OCI-LY7 (cell line): Measurements from ENCODE around the gene ARHGEF4. TPM values are rescaled to one million over a fixed set of nuclear protein-coding genes. Genes with fewer than 3 reads are reported as not detected.

Experiments used
- BruUV-seq: library from RNA; stranded (reverse); fragments of 400-500 nt; replicated peaks from 2 replicates; lab custom pipeline; 2021; lab: Mats Ljungman, UMichigan
- CTCF ChIA-PET: fragments of 300-600 bp; sonication (Branson Sonifier 250); formaldehyde crosslinking; loops from one replicate; lab custom pipeline; 2022; ENCODE audit warnings: antibody characterized with exemption; ENCODE audit not compliant: unreplicated experiment; lab: Charles Lee
- POLR2A ChIA-PET: fragments of 300-600 bp; sonication (Branson Sonifier 250); formaldehyde crosslinking; loops from one replicate; lab custom pipeline; 2022; ENCODE audit warnings: antibody characterized with exemption; lab: Charles Lee
- DNase-seq: peaks from one replicate; pipeline ENCODE4 v3.0.0-alpha.2; 2015; ENCODE audit warnings: low spot score
- H2AFZ ChIP-seq: fragments of 200-600 bp; sonication (generic), shearing (Covaris generic); 2 replicates; pipeline ENCODE4 v1.6.1; 2014; ENCODE audit warnings: mild to moderate bottlenecking, antibody characterized with exemption, low read length, moderate library complexity
- H3K27ac ChIP-seq: fragments of 200-600 bp; sonication (generic); 2 replicates; pipeline ENCODE4 v1.5.1; 2014; ENCODE audit warnings: mixed run types, low read depth, mild to moderate bottlenecking, moderate library complexity, low read length, inconsistent platforms; ENCODE audit not compliant: poor library complexity, severe bottlenecking
- H3K36me3 ChIP-seq: fragments of 200-600 bp; sonication (generic); 2 replicates; pipeline ENCODE4 v1.6.1; 2014; ENCODE audit warnings: mild to moderate bottlenecking, antibody characterized with exemption, low read length, moderate library complexity, mixed read lengths; ENCODE audit not compliant: insufficient read depth
- H3K4me1 ChIP-seq: fragments of 200-600 bp; sonication (generic); 2 replicates; pipeline ENCODE4 v1.5.1; 2014; ENCODE audit warnings: mild to moderate bottlenecking, low read length; ENCODE audit not compliant: insufficient read depth, poor library complexity, severe bottlenecking
- H3K4me2 ChIP-seq: fragments of 200-600 bp; sonication (generic); 2 replicates; pipeline ENCODE4 v1.6.1; 2014; ENCODE audit warnings: mild to moderate bottlenecking, low read length
- H3K4me3 ChIP-seq: fragments of 200-600 bp; sonication (generic); 2 replicates; pipeline ENCODE4 v1.5.1; 2014; ENCODE audit warnings: mild to moderate bottlenecking, low read depth, low read length; ENCODE audit not compliant: poor library complexity, severe bottlenecking
- H3K79me2 ChIP-seq: fragments of 200-600 bp; sonication (generic); 2 replicates; pipeline ENCODE4 v1.6.1; 2016; ENCODE audit warnings: low read depth, mild to moderate bottlenecking, low read length, moderate library complexity, mixed read lengths; ENCODE audit not compliant: insufficient read depth
- H3K9me2 ChIP-seq: fragments of 200-600 bp; sonication (generic); 2 replicates; pipeline ENCODE4 v1.6.1; 2016; ENCODE audit warnings: mild to moderate bottlenecking, low read length, mixed read lengths; ENCODE audit not compliant: insufficient read depth
- H3K9me3 ChIP-seq: fragments of 200-600 bp; sonication (generic); 2 replicates; pipeline ENCODE4 v1.6.1; 2014; ENCODE audit warnings: mild to moderate bottlenecking, mixed run types, low read length, mixed read lengths
- H4K20me1 ChIP-seq: fragments of 200-600 bp; sonication (generic); 2 replicates; pipeline ENCODE4 v1.6.1; 2014; ENCODE audit warnings: mild to moderate bottlenecking, antibody characterized with exemption, low read length, moderate library complexity, mixed read lengths; ENCODE audit not compliant: insufficient read depth
- EZH2phosphoT487 ChIP-seq: fragments of 200-600 bp; sonication (generic); IDR thresholded peaks from 2 replicates; pipeline ENCODE4 v1.6.1; 2018; ENCODE audit warnings: low read depth, borderline replicate concordance, mild to moderate bottlenecking, mixed run types, antibody characterized with exemption, low read length, moderate library complexity, mixed read lengths
- intact Hi-C: fragments of 100-400 bp; cut with micrococcal nuclease; formaldehyde crosslinking; loops from one replicate; pipeline ENCODE4 v1.10.0; 2022; ENCODE audit not compliant: unreplicated experiment
- total RNA-seq, 2 experiments: library from RNA; depleted of rRNA in 1 of 2; stranded (reverse); fragments of >200 nt in 1 of 2; shearing (Covaris generic) in 1 of 2; gene quantifications; 2 replicates each; pipeline ENCODE4 v1.2.3, GENCODE V29; 2014 to 2022
- TF ChIP-seq, protein P1 (sequence below): fragments of 200-600 bp; sonication (generic); conservative IDR thresholded peaks from 2 replicates; pipeline ENCODE4 v1.5.1; 2014; ENCODE audit warnings: mild to moderate bottlenecking, antibody characterized with exemption, low read length, moderate library complexity, mixed read lengths

The ARHGEF4 gene
- total RNA-seq, 2 experiments from 2014 or later, result 1.1 to 1.7 TPM

DNA sequence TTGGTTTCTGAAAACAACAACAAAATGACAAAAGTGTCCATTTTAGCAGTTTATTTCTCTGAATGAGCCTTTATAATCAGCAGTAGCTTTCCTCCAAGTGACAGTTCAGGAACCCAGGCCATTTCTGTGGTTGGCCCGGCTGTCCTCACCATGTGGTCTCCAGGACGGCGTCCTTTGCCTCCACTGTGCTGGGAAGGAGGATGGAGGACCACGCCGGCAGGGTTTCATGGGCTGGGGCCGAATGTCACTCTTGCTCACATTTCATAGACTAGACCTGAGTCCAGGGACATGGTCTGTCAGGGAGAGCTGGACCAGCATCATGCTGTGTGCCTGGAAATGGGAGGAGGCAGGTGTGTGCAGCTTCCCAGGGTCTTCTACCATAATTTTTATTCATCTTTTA is 50.9 kb downstream of the ARHGEF4 start:
- ChIA-PET POLR2A (no interaction called here), CTCF (no interaction called here)
- Histone ChIP-seq H2AFZ (no peak overlapping the region), H3K4me2 (no peak overlapping the region), H3K36me3 (no peaks in the 10 kb centered on the region), H3K27ac (no peak overlapping the region), H4K20me1 (no peaks in the 10 kb centered on the region), H3K4me1 (peaks cover 7% of the 10 kb centered on the region), H3K9me3 (no peaks in the 10 kb centered on the region), H3K4me3 (no peak overlapping the region), H3K79me2 (no peaks in the 10 kb centered on the region), H3K9me2 (no peaks in the 10 kb centered on the region)
- TF ChIP-seq, protein P1, sequence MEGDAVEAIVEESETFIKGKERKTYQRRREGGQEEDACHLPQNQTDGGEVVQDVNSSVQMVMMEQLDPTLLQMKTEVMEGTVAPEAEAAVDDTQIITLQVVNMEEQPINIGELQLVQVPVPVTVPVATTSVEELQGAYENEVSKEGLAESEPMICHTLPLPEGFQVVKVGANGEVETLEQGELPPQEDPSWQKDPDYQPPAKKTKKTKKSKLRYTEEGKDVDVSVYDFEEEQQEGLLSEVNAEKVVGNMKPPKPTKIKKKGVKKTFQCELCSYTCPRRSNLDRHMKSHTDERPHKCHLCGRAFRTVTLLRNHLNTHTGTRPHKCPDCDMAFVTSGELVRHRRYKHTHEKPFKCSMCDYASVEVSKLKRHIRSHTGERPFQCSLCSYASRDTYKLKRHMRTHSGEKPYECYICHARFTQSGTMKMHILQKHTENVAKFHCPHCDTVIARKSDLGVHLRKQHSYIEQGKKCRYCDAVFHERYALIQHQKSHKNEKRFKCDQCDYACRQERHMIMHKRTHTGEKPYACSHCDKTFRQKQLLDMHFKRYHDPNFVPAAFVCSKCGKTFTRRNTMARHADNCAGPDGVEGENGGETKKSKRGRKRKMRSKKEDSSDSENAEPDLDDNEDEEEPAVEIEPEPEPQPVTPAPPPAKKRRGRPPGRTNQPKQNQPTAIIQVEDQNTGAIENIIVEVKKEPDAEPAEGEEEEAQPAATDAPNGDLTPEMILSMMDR, result no peak
- no peak for DNase-seq
- no TSS peak for BruUV-seq
- intact Hi-C loops, result no loop called here

DNA sequence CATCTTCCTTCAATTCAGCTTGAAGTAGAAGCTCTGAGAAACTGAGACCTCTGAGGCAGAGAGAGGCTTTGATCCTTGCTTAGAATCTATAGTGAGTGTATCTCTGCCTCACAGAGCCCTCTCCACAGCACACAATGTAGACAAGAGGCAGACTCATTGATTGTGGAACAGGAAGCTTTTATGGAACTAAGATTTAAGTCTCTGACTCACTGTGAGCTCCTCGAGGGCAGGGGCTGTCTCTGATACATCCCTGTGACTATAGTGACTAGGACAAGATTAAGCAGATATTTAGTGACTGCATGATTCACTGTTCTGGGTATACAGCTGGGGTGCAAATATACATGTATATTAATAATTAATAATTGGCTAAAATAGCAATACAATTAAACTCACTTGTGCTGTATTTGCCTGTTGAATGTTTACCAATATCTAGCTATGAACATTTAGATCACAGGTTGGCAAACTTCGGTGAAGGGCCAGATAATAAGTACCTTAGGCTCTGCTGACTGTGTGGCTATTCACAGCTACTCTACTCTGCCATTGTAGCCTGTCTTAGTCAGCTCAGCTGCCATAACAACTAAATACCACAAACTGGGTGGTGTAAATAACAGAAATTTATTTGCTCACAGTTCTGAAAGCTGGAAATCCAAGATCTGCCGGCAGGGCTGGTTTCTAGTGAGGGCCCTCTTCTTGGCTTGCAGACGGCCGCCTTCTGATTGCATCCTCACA is 54.4 kb downstream of the ARHGEF4 start:
- no peaks in the 10 kb centered on the region for H3K9me2 ChIP-seq
- no peak overlapping the region for H3K4me2 ChIP-seq
- BruUV-seq, result no TSS peak
- no peak for TF ChIP-seq EZH2phosphoT487
- TF ChIP-seq, protein P1, result no peak
- peaks cover 7% of the 10 kb centered on the region for H3K4me1 ChIP-seq
- intact Hi-C loops, result no loop called here
- no peak overlapping the region for H2AFZ ChIP-seq
- CTCF ChIA-PET, result interaction anchor here (0.6 kb wide), 1 partner anchor 19 kb away, joined by 3 read pairs; no protein-coding TSS in a partner anchor
- no peaks in the 10 kb centered on the region for H4K20me1 ChIP-seq
- H3K4me3 ChIP-seq, result no peak overlapping the region
- POLR2A ChIA-PET, result interaction anchor here (0.7 to 1.2 kb wide), 3 partner anchors 10 to 38 kb away, joined by 3 read pairs; no protein-coding TSS in a partner anchor
- no peaks in the 10 kb centered on the region for H3K9me3 ChIP-seq
- H3K36me3 ChIP-seq, result no peaks in the 10 kb centered on the region
- DNase-seq, result no peak
- no peaks in the 10 kb centered on the region for H3K79me2 ChIP-seq
- H3K27ac ChIP-seq, result no peak overlapping the region

DNA sequence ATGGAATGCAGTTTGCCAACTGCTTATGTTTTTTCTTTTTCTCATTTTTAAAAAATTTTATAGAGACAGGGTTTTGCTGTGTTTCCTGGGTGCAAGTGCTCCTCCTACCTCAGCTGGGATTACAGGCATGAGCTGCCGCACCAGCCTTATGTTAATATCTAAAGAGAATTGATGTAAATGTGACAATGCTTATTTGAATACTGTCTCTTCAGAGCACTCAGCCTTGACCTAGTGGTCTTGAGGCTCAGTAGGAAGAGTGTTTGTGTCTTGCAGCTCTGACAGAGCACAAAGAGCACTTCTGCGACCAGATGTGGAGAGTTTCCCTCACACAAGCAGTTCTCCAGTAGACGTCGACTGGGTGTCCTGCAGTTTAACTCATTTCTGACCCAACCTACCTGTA is 55.3 kb downstream of the ARHGEF4 start:
- no peak overlapping the region for H3K4me3 ChIP-seq
- no peaks in the 10 kb centered on the region for H3K79me2 ChIP-seq
- H3K27ac ChIP-seq, result no peak overlapping the region
- intact Hi-C loops, result no loop called here
- H3K4me1 ChIP-seq, result peaks cover 7% of the 10 kb centered on the region
- no peak for TF ChIP-seq EZH2phosphoT487
- TF ChIP-seq, protein P1, result no peak
- H2AFZ ChIP-seq, result peak overlapping the region; percentile 23; the same call in 1 of the 2 replicates
- ChIA-PET CTCF (no interaction called here), POLR2A (no interaction called here)
- no peaks in the 10 kb centered on the region for H3K36me3 ChIP-seq
- no TSS peak for BruUV-seq
- DNase-seq, result peak; percentile 41
- no peaks in the 10 kb centered on the region for H3K9me3 ChIP-seq
- 0 out of 2 replicates have a peak overlapping the region, but pooled peaks have one; percentile 4 for H3K4me2 ChIP-seq
- H3K9me2 ChIP-seq, result no peaks in the 10 kb centered on the region
- no peaks in the 10 kb centered on the region for H4K20me1 ChIP-seq
